Fibroblast of skin of left quadriceps (primary cell): ENCODE data around the gene AQP3.
"Not testable (repeated sequence)": the region's sequence is repeated elsewhere in the genome, so short reads cannot be mapped to it uniquely, and the experiment has no call there.

ENCODE experiments used
- DNase-seq, 2 experiments: peaks; one replicate each; pipeline ENCODE4 v3.0.0-alpha.2; 2013; ENCODE audit warnings: low read depth in 2 of 2

The AQP3 gene

DNA sequence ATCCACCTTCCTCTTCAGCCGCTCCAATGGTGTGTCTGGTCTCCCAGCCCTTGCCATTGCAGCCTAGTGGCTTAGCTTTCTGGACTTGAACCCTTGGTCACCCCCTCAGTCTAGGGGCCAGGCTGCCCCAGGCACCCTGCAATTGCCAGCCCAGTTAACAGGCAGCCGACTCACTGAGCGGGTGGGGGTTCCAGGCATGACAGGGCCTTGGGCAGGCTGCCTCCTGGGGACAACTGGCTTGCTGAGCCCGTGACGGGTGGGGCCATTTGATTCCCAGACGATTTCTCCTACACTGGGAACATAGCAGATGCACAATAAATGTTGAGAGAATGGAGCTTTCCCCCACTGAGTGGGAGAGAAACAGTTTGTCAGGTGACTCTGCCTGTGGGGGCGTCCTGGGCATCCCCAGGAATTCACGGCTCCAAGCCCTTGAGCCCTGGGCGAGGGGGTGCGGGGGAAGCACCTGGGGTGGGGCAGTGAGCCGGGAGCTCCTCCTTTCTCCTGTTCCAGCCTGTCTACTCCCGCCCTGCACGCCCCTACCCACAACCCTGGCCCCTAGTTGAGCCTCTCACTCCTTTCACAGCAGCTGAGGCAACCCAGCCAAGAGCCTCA is 32.4 kb downstream of the AQP3 start:
- no peak for DNase-seq

DNA sequence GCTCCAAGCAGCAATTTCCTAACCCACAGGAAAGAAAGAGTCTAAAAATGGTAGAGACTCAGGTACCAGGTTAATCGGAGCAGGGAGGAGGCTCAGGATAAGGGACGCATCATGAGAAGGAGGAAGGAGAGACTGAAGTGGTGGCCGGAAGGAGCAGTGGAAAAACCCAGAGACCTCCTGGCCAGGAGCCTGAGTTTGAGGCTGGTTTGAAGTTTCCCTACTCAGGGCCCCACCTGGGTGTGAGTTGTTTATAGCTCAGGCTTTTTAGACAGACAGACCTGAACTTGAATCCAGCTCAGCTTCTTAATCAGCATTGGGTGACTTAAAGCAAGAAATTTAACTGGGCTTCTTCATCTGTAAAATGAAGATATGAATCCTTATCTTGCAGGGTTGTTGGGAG is 33.1 kb downstream of the AQP3 start:
- no peak for DNase-seq

DNA sequence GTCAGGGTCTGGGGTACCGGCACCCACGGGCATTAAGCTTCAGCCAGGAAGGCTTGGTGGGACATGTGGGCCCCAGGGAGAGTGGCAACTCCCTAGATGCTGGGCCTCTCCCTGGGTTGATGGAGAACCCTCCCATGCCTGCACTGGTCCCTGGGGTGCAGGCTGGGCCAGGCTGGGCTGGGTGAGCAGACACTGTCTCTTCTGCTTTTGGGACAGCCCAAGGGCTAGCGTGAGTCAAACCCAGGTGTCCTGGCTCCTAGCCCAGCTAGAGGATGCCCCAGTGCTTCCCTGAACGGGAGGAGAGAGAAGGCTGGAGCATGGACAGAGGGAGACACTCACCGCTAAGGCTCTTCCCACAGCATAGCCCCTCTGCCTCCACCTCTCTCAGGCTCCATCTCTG is 39.3 kb downstream of the AQP3 start:
- no peak for DNase-seq

DNA sequence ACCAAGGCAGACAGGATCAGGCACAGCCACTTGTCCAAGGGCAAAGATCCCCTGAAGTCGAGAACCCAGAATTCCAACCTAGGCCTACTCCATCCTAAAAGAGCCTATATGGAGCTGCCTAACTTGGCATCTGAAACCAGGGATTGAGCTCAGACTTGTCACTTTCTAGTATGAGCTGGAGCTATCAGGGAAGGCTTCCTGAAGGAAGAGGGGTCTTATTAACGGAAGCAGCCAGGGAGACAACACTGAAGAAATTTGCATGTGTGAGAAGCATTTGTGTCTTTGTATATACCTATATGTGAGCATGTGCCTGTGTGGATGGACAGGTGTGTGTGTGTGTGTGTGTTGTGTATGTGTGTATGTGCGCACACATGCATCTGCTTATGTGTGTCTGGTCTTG is 40.3 kb downstream of the AQP3 start:
- DNase-seq, result no peak

- no peak for DNase-seq
These were observed 42.5 kb downstream of the AQP3 start for GRCh38 chr9:33404788-33405362.

GRCh38 chr9:33403941-33404787 is 43.2 kb downstream of the AQP3 start:
- no peak for DNase-seq

GRCh38 chr9:33402371-33402770 is 45.0 kb downstream of the AQP3 start, which contains the start of gene AQP7:
Gene AQP7 (minus strand): TSS chr9:33402568. CDS start chr9:33401262, 1,306 bp downstream.
- DNase-seq, result not testable (repeated sequence)

- DNase-seq, result not testable (repeated sequence)
These were observed 45.6 kb downstream of the AQP3 start for GRCh38 chr9:33401809-33402208.

- DNase-seq, result not testable (repeated sequence)
These were observed 48.3 kb downstream of the AQP3 start for GRCh38 chr9:33399047-33399446.

- not testable (repeated sequence) for DNase-seq
These were observed 49.6 kb downstream of the AQP3 start for GRCh38 chr9:33397801-33398200.

GRCh38 chr9:33395159-33395879 is 52.1 kb downstream of the AQP3 start:
- DNase-seq, result not testable (repeated sequence)

GRCh38 chr9:33393986-33394385 is 53.4 kb downstream of the AQP3 start:
- DNase-seq, result not testable (repeated sequence)

- no peak for DNase-seq
These were observed 53.8 kb downstream of the AQP3 start for GRCh38 chr9:33393581-33393980.

DNA sequence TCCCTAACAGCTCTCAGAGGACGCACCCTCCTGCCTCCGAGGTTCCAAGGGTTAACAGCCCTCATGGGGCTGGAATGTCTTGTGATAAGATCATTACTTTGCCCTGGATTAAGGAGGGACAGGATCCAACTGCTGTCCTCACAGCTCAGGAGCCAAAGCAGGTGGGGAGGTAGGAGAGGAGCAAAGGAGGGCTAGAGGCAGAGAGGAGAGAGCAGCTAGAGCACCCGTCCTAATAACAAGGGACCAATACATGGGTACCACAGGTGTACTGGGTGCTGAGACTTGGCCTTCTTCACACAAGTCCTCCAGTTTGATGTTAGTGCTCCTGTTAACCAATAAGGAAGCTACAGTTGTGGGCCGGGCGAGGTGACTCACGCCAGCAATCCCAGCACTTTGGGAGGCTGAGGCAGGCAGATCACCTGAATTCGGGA is 54.8 kb downstream of the AQP3 start:
- not testable (repeated sequence) for DNase-seq
